Measurements from ENCODE around the gene SSBP2. TPM values are rescaled to one million over a fixed set of nuclear protein-coding genes. Genes with fewer than 3 reads are reported as not detected.
A peak's percentile ranks its signal among the peaks of the same experiment; 100 is the strongest.
"Not testable (repeated sequence)": the region's sequence is repeated elsewhere in the genome, so short reads cannot be mapped to it uniquely, and the experiment has no call there.

SSBP2 gene
- total RNA-seq, 2 experiments from 2014 or later: 13.0 to 14.2 TPM

GRCh38 chr5:81724571-81724970, 26.3 kb downstream of the SSBP2 start:
- no peak overlapping the region for H3K27ac Mint-ChIP-seq
- ChIA-PET POLR2A (no interaction called here), CTCF (no interaction called here)
- no peak overlapping the region for H3K4me3 Mint-ChIP-seq
- DNase-seq: no peak
- H3K27me3 Mint-ChIP-seq: no peaks in the 10 kb centered on the region
- H3K4me1 Mint-ChIP-seq (ENCODE audit: low read depth): peaks cover 38% of the 10 kb centered on the region
- no peaks in the 10 kb centered on the region for H3K9me3 Mint-ChIP-seq
- intact Hi-C loops (cut with micrococcal nuclease): loop anchor here (5.0 to 10.0 kb wide), 2 partner anchors 92 to 300 kb away; no protein-coding TSS in a partner anchor
- H3K36me3 Mint-ChIP-seq: no peaks in the 10 kb centered on the region

GRCh38 chr5:81724108-81724507, 26.8 kb downstream of the SSBP2 start:
- Mint-ChIP-seq H3K9me3 (no peaks in the 10 kb centered on the region), H3K4me3 (no peak overlapping the region), H3K36me3 (no peaks in the 10 kb centered on the region), H3K4me1 (ENCODE audit: low read depth) (peaks cover 39% of the 10 kb centered on the region), H3K27ac (no peak overlapping the region), H3K27me3 (no peaks in the 10 kb centered on the region)
- DNase-seq: no peak
- intact Hi-C loops (cut with micrococcal nuclease): loop anchor here (5.0 to 10.0 kb wide), 2 partner anchors 92 to 299 kb away; no protein-coding TSS in a partner anchor
- ChIA-PET POLR2A (no interaction called here), CTCF (no interaction called here)

GRCh38 chr5:81721049-81721448, 29.8 kb downstream of the SSBP2 start:
- DNase-seq: no peak
- Mint-ChIP-seq H3K36me3 (no peaks in the 10 kb centered on the region), H3K27me3 (no peaks in the 10 kb centered on the region), H3K9me3 (no peaks in the 10 kb centered on the region), H3K4me1 (ENCODE audit: low read depth) (peaks cover 43% of the 10 kb centered on the region), H3K4me3 (no peak overlapping the region), H3K27ac (no peak overlapping the region)
- ChIA-PET POLR2A (no interaction called here), CTCF (no interaction called here)
- intact Hi-C loops (cut with micrococcal nuclease): loop anchor here (5.0 to 10.0 kb wide), 2 partner anchors 89 to 296 kb away; no protein-coding TSS in a partner anchor

- H3K27ac Mint-ChIP-seq: no peak overlapping the region
- DNase-seq: no peak
- CTCF ChIA-PET: no interaction called here
- intact Hi-C loops (cut with micrococcal nuclease): loop anchor here (5.0 to 10.0 kb wide), 2 partner anchors 88 to 295 kb away; no protein-coding TSS in a partner anchor
- H3K36me3 Mint-ChIP-seq: no peaks in the 10 kb centered on the region
- POLR2A ChIA-PET: no interaction called here
- H3K9me3 Mint-ChIP-seq: no peaks in the 10 kb centered on the region
- H3K4me1 Mint-ChIP-seq (ENCODE audit: low read depth): peaks cover 44% of the 10 kb centered on the region
- no peaks in the 10 kb centered on the region for H3K27me3 Mint-ChIP-seq
- H3K4me3 Mint-ChIP-seq: no peak overlapping the region
Measured at GRCh38 chr5:81719743-81720345, 31.1 kb downstream of the SSBP2 start.

GRCh38 chr5:81718300-81718699, 32.6 kb downstream of the SSBP2 start:
- Mint-ChIP-seq H3K9me3 (no peaks in the 10 kb centered on the region), H3K4me3 (peak overlapping the region; percentile 25), H3K27ac (no peak overlapping the region), H3K4me1 (ENCODE audit: low read depth) (peaks cover 44% of the 10 kb centered on the region), H3K36me3 (peaks cover 5% of the 10 kb centered on the region), H3K27me3 (no peaks in the 10 kb centered on the region)
- POLR2A ChIA-PET: no interaction called here
- no peak for DNase-seq
- intact Hi-C loops (cut with micrococcal nuclease): no loop called here
- CTCF ChIA-PET: interaction anchor here (0.6 kb wide), 1 partner anchor 137 kb away, joined by 3 read pairs; no protein-coding TSS in a partner anchor

- H3K27me3 Mint-ChIP-seq: no peaks in the 10 kb centered on the region
- H3K9me3 Mint-ChIP-seq: no peaks in the 10 kb centered on the region
- intact Hi-C loops (cut with micrococcal nuclease): no loop called here
- peaks cover 5% of the 10 kb centered on the region for H3K36me3 Mint-ChIP-seq
- ChIA-PET CTCF (interaction anchor here (0.6 kb wide), 1 partner anchor 137 kb away, joined by 3 read pairs; no protein-coding TSS in a partner anchor), POLR2A (no interaction called here)
- no peak for DNase-seq
- H3K4me1 Mint-ChIP-seq (ENCODE audit: low read depth): peaks cover 44% of the 10 kb centered on the region
- no peak overlapping the region for H3K27ac Mint-ChIP-seq
- no peak overlapping the region for H3K4me3 Mint-ChIP-seq
Measured at GRCh38 chr5:81717860-81718259, 33.0 kb downstream of the SSBP2 start.

- Mint-ChIP-seq H3K27ac (no peak overlapping the region), H3K36me3 (peaks cover 5% of the 10 kb centered on the region), H3K27me3 (no peaks in the 10 kb centered on the region), H3K9me3 (no peaks in the 10 kb centered on the region), H3K4me3 (no peak overlapping the region), H3K4me1 (ENCODE audit: low read depth) (peaks cover 39% of the 10 kb centered on the region)
- DNase-seq: no peak
- intact Hi-C loops (cut with micrococcal nuclease): no loop called here
- ChIA-PET POLR2A (no interaction called here), CTCF (no interaction called here)
Measured at GRCh38 chr5:81717226-81717625, 33.7 kb downstream of the SSBP2 start.

- intact Hi-C loops (cut with micrococcal nuclease); H3K36me3 Mint-ChIP-seq; H3K4me3 Mint-ChIP-seq; POLR2A ChIA-PET; H3K27me3 Mint-ChIP-seq; H3K27ac Mint-ChIP-seq; CTCF ChIA-PET; H3K9me3 Mint-ChIP-seq; DNase-seq: not testable (repeated sequence)
- peaks cover 16% of the 10 kb centered on the region for H3K4me1 Mint-ChIP-seq (ENCODE audit: low read depth)
Measured at GRCh38 chr5:81714076-81714475, 36.8 kb downstream of the SSBP2 start.

- DNase-seq: no peak
Measured at GRCh38 chr5:81708889-81709288, 42.0 kb downstream of the SSBP2 start.

GRCh38 chr5:81703840-81704239, 47.1 kb downstream of the SSBP2 start:
- Mint-ChIP-seq H3K9me3 (peaks cover 13% of the 10 kb centered on the region), H3K4me1 (ENCODE audit: low read depth) (peaks cover 6% of the 10 kb centered on the region), H3K27me3 (no peaks in the 10 kb centered on the region), H3K27ac (no peak overlapping the region), H3K36me3 (peaks cover 12% of the 10 kb centered on the region), H3K4me3 (no peak overlapping the region)
- DNase-seq: no peak
- POLR2A ChIA-PET: no interaction called here
- intact Hi-C loops (cut with micrococcal nuclease): no loop called here
- CTCF ChIA-PET: no interaction called here

More at GRCh38 chr5:81708889-81709288, 42.0 kb downstream of the SSBP2 start:
- ChIA-PET POLR2A (no interaction called here), CTCF (no interaction called here)
- Mint-ChIP-seq H3K27me3 (no peaks in the 10 kb centered on the region), H3K9me3 (no peaks in the 10 kb centered on the region), H3K36me3 (no peaks in the 10 kb centered on the region), H3K4me1 (ENCODE audit: low read depth) (peaks cover 8% of the 10 kb centered on the region), H3K27ac (no peak overlapping the region), H3K4me3 (no peak overlapping the region)
- intact Hi-C loops (cut with micrococcal nuclease): no loop called here

- Mint-ChIP-seq H3K4me3 (no peak overlapping the region), H3K36me3 (peaks cover 12% of the 10 kb centered on the region), H3K9me3 (peaks cover 13% of the 10 kb centered on the region), H3K27me3 (no peaks in the 10 kb centered on the region), H3K4me1 (ENCODE audit: low read depth) (peaks cover 15% of the 10 kb centered on the region), H3K27ac (no peak overlapping the region)
- ChIA-PET CTCF (interaction anchor here (0.6 kb wide), 1 partner anchor 400 kb away, joined by 3 read pairs; no protein-coding TSS in a partner anchor), POLR2A (no interaction called here)
- DNase-seq: no peak
- intact Hi-C loops (cut with micrococcal nuclease): no loop called here
Measured at GRCh38 chr5:81700166-81700565, 50.7 kb downstream of the SSBP2 start.

GRCh38 chr5:81698813-81699212, 52.1 kb downstream of the SSBP2 start:
- Mint-ChIP-seq H3K27me3 (no peaks in the 10 kb centered on the region), H3K4me3 (no peak overlapping the region), H3K36me3 (peaks cover 14% of the 10 kb centered on the region), H3K9me3 (peaks cover 13% of the 10 kb centered on the region), H3K4me1 (ENCODE audit: low read depth) (peaks cover 13% of the 10 kb centered on the region), H3K27ac (no peak overlapping the region)
- no peak for DNase-seq
- CTCF ChIA-PET: no interaction called here
- POLR2A ChIA-PET: no interaction called here
- intact Hi-C loops (cut with micrococcal nuclease): no loop called here
